ENCODE results near the gene NBEA. TPM values are rescaled to one million over a fixed set of nuclear protein-coding genes. Genes with fewer than 3 reads are reported as not detected.

Gene NBEA
- total RNA-seq, 2 donors from 2014 or later, result 7.7 to 10.2 TPM

DNA sequence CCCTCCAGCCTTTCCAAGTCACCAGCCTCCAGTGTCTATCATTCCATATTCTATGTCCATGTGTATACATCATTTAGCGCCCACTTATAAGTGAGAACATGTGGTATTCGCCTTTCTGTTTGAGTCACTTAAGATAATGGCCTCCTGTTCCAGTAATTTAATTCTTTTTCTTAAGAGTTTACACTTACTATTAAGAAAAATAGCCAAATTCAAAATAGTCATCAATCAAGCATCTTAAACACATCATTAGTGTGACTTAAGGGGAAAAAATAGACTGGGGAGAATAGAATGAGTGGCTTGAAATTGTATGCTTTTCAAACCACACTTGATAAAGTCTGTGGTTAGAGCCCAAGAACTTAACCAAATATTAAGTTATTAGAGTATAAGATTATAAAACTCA lies 286.5 kb downstream of the NBEA start:
- Histone ChIP-seq H3K27me3 (replicated peaks; ENCODE audit: insufficient read depth) (no peaks in the 10 kb centered on the region), H3K9me3 (no peaks in the 10 kb centered on the region), H3K27ac (no peak overlapping the region), H3K4me3 (no peak overlapping the region), H3K36me3 (no peaks in the 10 kb centered on the region), H3K4me1 (ENCODE audit: control insufficient read depth in 1 of 2, low read depth in 2 of 2) (no peaks in the 10 kb centered on the region)
- ATAC-seq (ENCODE audit: insufficient number of reproducible peaks, low FRiP score, low read depth) (no peak), DNase-seq (ENCODE audit: low spot score) (no peak)
- TF ChIP-seq, protein P1, sequence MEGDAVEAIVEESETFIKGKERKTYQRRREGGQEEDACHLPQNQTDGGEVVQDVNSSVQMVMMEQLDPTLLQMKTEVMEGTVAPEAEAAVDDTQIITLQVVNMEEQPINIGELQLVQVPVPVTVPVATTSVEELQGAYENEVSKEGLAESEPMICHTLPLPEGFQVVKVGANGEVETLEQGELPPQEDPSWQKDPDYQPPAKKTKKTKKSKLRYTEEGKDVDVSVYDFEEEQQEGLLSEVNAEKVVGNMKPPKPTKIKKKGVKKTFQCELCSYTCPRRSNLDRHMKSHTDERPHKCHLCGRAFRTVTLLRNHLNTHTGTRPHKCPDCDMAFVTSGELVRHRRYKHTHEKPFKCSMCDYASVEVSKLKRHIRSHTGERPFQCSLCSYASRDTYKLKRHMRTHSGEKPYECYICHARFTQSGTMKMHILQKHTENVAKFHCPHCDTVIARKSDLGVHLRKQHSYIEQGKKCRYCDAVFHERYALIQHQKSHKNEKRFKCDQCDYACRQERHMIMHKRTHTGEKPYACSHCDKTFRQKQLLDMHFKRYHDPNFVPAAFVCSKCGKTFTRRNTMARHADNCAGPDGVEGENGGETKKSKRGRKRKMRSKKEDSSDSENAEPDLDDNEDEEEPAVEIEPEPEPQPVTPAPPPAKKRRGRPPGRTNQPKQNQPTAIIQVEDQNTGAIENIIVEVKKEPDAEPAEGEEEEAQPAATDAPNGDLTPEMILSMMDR (IDR thresholded peaks at IDR 0.05), result no peak

DNA sequence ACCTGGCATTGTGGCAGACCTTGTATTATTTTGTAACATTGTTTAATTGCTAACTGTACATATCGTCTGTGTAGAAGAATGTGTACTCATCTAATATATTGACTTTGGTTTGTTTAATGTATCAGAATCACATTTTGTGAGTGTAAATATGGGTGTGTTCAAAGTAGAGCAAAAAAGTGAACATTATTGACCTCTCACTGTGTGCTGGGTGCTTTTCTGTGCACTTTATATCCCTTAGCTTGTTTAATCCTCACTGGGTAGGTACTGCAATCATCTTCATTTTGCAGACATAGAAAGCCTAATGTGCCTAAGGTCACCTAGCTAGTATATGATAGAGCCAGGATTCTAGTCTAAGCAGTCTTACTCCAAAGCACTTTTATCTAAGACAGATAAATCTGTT lies 289.4 kb downstream of the NBEA start:
- DNase-seq (ENCODE audit: low spot score) (no peak), ATAC-seq (ENCODE audit: insufficient number of reproducible peaks, low FRiP score, low read depth) (no peak)
- Histone ChIP-seq H3K36me3 (no peaks in the 10 kb centered on the region), H3K9me3 (no peaks in the 10 kb centered on the region), H3K27ac (no peak overlapping the region), H3K4me3 (no peak overlapping the region), H3K27me3 (replicated peaks; ENCODE audit: insufficient read depth) (no peaks in the 10 kb centered on the region), H3K4me1 (ENCODE audit: control insufficient read depth in 1 of 2, low read depth in 2 of 2) (no peaks in the 10 kb centered on the region)
- TF ChIP-seq, protein P1 (IDR thresholded peaks at IDR 0.05), result no peak

DNA sequence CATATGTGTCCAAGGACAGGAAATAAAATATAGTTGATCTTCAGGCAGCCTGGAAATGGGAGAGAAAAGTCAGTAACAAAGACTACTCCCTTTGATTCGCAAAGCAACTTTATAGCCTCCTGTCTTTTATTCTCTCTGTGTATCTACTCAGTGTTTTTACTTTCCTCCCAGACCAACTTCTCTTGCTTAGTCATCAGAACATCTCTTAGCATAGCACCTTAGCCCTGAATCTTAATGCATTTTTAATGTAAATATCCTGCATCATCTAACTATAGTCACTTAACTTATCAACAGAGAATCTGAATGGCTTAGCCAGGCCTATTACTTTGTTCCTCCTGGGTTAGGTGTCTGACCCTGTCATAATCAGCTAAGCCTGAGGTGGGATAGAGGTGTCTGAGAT lies 296.2 kb downstream of the NBEA start:
- H3K9me3 ChIP-seq, result no peaks in the 10 kb centered on the region
- no peak for DNase-seq (ENCODE audit: low spot score)
- H3K36me3 ChIP-seq, result no peaks in the 10 kb centered on the region
- no peaks in the 10 kb centered on the region for H3K4me1 ChIP-seq (ENCODE audit: control insufficient read depth in 1 of 2, low read depth in 2 of 2)
- ATAC-seq (ENCODE audit: insufficient number of reproducible peaks, low FRiP score, low read depth), result no peak
- no peak overlapping the region for H3K4me3 ChIP-seq
- no peaks in the 10 kb centered on the region for H3K27me3 ChIP-seq (replicated peaks; ENCODE audit: insufficient read depth)
- no peak overlapping the region for H3K27ac ChIP-seq
- TF ChIP-seq, protein P1 (IDR thresholded peaks at IDR 0.05), result no peak

DNA sequence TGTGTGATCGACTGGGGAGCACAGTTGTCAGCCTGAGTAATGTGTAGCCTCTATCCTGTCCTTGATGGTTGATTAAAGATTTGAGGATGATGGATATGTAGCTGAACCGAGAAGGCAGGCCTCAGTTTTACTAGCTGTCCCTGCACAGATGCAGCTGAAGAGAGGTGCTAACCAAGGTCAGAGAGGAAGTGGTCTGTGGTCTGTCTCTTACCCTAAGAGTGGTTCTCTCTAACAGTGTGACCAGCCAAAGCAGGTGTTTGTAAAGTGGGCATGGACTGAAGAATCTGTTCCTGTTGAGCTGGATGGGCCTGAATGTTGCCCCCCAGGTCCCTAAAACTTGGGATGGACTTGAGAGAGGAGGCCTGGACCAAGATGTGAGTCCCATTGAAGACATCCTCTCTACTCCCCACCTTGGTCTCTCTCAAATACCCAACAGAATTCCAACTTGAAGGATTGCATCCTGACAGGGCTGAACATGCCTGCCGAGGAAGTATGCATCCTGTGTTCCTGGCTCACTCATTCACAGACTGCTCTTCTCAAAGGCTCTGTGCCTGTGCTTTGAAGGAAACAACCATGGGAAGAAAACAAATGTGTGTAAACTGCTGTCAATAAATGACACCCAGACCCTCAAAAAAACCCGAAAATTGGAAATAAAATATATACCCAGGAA lies 310.6 kb downstream of the NBEA start:
- Histone ChIP-seq H3K27ac (no peak overlapping the region), H3K4me3 (no peak overlapping the region), H3K9me3 (no peaks in the 10 kb centered on the region), H3K4me1 (ENCODE audit: control insufficient read depth in 1 of 2, low read depth in 2 of 2) (no peaks in the 10 kb centered on the region), H3K27me3 (replicated peaks; ENCODE audit: insufficient read depth) (no peaks in the 10 kb centered on the region), H3K36me3 (no peaks in the 10 kb centered on the region)
- DNase-seq (ENCODE audit: low spot score) (no peak), ATAC-seq (ENCODE audit: insufficient number of reproducible peaks, low FRiP score, low read depth) (no peak)
- TF ChIP-seq, protein P1 (IDR thresholded peaks at IDR 0.05), result no peak

DNA sequence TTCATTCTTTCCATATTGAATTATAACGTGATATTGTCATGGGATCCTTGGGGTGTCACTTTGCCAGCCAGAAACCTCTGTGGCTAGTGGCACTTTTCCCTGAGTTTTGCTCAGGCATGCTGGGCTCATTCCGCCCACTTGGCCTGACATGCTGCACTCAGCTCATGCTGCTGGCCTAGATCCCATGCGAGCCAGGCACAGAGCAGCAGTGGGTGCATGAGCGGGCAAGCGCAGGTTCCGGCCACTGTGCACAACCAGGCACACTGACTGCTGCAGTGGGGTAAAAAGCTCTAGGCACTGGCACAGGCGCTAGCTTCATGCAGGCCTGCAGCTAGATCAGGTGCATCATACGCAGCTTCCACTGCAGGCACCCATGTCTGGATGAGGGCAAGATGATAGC lies 313.2 kb downstream of the NBEA start:
- Histone ChIP-seq H3K36me3 (no peaks in the 10 kb centered on the region), H3K4me1 (ENCODE audit: control insufficient read depth in 1 of 2, low read depth in 2 of 2) (no peaks in the 10 kb centered on the region), H3K27me3 (replicated peaks; ENCODE audit: insufficient read depth) (no peaks in the 10 kb centered on the region), H3K4me3 (no peak overlapping the region), H3K9me3 (no peaks in the 10 kb centered on the region), H3K27ac (no peak overlapping the region)
- ATAC-seq (ENCODE audit: insufficient number of reproducible peaks, low FRiP score, low read depth) (no peak), DNase-seq (ENCODE audit: low spot score) (no peak)
- TF ChIP-seq, protein P1 (IDR thresholded peaks at IDR 0.05), result no peak

Measured in thoracic aorta (tissue), 2 donors.